ENCODE results near the gene TPD52L1. TPM values are rescaled to one million over a fixed set of nuclear protein-coding genes. Genes with fewer than 3 reads are reported as not detected.

The TPD52L1 gene
- total and polyA plus RNA-seq, 2 donors: 23.6 to 160 TPM

DNA sequence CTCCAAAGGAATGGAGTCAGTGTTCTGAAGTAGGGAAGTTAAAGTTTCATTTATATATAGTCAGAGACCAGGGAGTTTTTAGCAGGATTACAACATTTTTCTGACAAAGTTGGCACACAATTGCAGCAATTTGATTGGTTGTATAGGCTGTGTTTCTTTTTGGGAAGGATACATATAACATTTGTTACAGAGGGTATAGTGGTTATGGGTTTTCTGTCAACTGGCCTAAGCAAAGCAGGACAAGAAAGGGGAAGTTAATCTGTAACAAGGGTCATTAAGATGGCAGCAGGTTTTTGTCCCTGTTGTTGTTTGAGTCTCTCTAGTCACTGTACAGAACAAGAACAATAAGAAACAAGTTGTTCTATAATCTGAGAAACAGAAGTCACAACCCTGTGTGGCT, 41.4 kb downstream of the TPD52L1 start:
- Histone ChIP-seq H3K4me1 (ENCODE audit: insufficient read depth) (no peaks in the 10 kb centered on the region), H3K4me3 (ENCODE audit: low read depth, low read length) (no peak overlapping the region), H3K27ac (ENCODE audit: low read depth) (no peak overlapping the region), H3K36me3 (ENCODE audit: insufficient read depth) (no peaks in the 10 kb centered on the region)
- DNase-seq (ENCODE audit: extremely low spot score): no peak

DNA sequence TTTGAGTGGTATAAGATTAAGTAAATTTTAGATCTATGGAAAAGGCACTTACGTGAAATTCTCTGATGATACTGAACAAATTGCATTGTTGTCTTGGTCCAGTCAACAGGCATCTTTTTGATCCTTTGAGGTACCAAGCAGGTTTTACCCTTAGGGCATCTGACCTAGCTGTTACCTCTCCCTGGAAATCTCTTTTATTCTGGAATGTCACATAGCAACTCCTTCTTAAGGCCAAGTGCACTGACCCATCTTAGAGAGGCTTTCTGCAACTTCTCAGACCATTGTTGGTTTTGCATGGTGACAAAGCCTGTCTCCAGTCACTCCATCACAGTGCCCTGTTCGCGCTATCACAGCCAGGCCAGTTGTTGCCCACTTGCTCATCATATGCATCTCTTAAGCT, 42.0 kb downstream of the TPD52L1 start:
- WGBS: 96% methylated on average over 3 of the region's 3 CpGs
- no peak for DNase-seq (ENCODE audit: extremely low spot score)
- no peak overlapping the region for H3K4me3 ChIP-seq (ENCODE audit: low read depth, low read length)
- H3K4me1 ChIP-seq (ENCODE audit: insufficient read depth): no peaks in the 10 kb centered on the region
- H3K36me3 ChIP-seq (ENCODE audit: insufficient read depth): no peaks in the 10 kb centered on the region
- no peak overlapping the region for H3K27ac ChIP-seq (ENCODE audit: low read depth)

DNA sequence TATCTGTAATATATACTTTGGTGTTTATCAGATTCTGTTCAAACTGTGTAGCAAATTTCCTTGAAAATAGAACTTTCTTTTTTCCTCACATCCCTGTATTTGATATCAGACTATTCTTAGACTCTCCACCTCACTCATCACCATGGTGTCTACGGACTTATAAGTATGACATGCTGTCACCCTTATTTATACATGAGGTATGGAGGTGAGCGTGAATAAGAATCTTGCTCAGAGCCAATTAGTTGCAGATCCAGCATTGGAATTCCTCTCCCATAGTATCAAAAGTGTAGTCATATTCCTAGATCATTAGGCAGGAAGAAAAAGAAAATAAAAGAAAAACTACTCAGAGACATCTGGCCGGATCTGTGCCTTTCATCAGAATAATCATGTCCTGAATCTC, 43.0 kb downstream of the TPD52L1 start:
- no peaks in the 10 kb centered on the region for H3K36me3 ChIP-seq (ENCODE audit: insufficient read depth)
- H3K27ac ChIP-seq (ENCODE audit: low read depth): no peak overlapping the region
- 68% methylated on average over 3 of the region's 3 CpGs for WGBS
- no peak overlapping the region for H3K4me3 ChIP-seq (ENCODE audit: low read depth, low read length)
- DNase-seq (ENCODE audit: extremely low spot score): no peak
- no peaks in the 10 kb centered on the region for H3K4me1 ChIP-seq (ENCODE audit: insufficient read depth)

DNA sequence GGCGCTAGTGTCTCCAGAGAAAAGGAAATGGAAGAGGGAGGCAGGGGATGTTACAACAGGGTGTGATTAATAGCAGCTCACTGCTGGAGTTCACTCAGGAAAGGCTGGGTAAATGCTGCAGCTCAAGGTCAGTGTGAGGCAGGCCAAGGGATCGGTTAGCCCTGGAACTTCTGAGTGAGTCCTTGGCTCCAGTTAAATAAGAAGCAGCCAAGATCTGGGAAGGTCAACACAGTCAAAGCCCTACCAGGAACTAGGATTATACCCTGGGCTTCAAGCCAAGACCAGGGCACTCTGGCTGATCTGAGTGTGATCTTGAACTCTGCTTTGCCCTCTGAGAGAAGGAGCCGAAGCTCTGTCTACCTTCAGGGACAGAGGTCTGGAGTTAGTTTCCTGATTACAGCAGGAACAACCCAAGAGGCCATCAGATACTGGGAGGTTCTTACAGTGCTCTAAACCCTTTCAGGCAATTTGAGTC, 44.3 kb downstream of the TPD52L1 start:
- DNase-seq (ENCODE audit: extremely low spot score): no peak
- Histone ChIP-seq H3K4me3 (ENCODE audit: low read depth, low read length) (no peak overlapping the region), H3K4me1 (ENCODE audit: insufficient read depth) (no peaks in the 10 kb centered on the region), H3K27ac (ENCODE audit: low read depth) (peak overlapping the region; percentile 27), H3K36me3 (ENCODE audit: insufficient read depth) (no peaks in the 10 kb centered on the region)
- WGBS: 25% methylated on average over 3 of the region's 3 CpGs

DNA sequence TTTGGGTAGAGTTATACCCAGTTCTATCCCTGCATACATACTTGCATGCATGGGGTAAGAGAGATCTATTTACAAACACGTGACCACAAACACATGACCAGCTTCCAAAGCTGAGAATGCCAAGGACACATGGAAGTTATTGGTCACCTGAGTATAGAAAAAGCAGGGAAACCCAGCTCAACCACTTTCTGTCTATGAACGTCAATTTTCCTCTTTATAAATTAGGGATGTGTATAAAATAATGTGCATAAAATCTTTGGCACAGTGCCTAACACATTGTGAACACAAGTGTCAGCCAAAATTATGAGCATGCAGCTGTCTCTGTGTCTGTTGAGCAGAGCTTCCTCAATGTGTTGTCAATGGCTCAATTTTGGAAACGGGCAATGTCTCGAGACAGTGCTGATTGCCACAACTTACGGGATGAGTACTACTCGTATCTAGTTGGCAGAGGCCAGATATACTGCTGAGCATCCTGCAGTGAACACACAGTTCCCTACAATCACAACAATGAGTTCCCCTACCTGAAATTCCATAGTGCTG, 44.9 kb downstream of the TPD52L1 start:
- no peak overlapping the region for H3K4me3 ChIP-seq (ENCODE audit: low read depth, low read length)
- H3K4me1 ChIP-seq (ENCODE audit: insufficient read depth): no peaks in the 10 kb centered on the region
- DNase-seq (ENCODE audit: extremely low spot score): no peak
- H3K27ac ChIP-seq (ENCODE audit: low read depth): no peak overlapping the region
- 81% methylated on average over 6 of the region's 6 CpGs for WGBS
- H3K36me3 ChIP-seq (ENCODE audit: insufficient read depth): no peaks in the 10 kb centered on the region

DNA sequence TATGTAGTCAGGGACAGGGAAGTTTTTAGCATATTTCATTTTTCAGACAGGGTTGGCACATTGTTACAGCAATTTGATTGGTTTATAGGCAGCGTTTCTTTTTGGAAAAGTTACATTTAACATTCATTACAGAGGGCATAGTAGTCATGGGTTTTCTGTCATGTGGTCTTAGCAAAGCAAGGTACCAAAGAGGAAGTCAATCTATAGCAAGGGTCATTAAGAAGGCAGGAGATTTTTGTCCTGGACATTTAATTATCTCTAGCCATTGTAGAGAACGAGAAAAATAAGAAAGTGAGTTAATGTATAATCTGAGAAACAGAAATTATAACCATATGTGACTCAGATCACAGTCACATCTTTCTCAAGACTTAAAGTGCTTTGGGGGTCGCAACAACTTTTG, 47.4 kb downstream of the TPD52L1 start:
- no peak for DNase-seq (ENCODE audit: extremely low spot score)
- H3K4me1 ChIP-seq (ENCODE audit: insufficient read depth): no peaks in the 10 kb centered on the region
- no peak overlapping the region for H3K27ac ChIP-seq (ENCODE audit: low read depth)
- no peak overlapping the region for H3K4me3 ChIP-seq (ENCODE audit: low read depth, low read length)
- no peaks in the 10 kb centered on the region for H3K36me3 ChIP-seq (ENCODE audit: insufficient read depth)
- 74% methylated on average over 3 of the region's 3 CpGs for WGBS

DNA sequence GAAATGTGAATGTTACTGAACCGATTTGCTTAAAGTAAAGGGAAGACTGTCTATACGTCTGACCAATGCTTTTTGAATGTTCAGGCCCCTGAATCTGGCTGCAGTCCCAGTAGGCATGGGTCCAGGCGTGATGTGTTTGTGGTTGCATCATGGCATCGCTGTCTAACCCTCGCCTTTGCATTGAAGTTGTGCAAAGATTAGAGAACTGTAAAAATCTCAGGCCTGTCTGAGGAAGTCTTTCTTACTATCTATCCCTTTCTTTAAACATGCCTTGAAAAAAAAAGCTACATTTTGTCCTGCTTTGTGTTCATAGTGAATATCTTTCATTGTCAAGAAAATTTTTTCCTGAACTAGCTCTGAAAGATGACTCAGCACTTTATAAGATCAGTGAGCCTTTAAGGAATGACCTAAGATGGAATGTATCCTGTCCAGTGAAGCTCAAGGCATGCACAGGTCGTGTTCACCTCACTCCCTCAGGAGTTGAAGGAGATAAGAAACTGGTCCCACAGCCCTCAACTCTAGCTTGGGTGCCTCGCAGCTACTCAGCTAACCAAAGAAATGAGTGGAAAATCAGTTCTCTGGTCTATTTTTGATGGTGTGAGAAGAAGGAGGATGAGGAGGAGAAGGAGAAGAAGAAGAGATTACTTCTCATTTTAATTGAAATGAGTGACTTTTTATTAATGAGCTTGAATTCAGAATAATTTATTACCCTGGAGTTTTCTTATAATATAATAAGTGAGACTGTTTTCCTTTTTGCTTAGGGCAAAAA, 48.6 kb downstream of the TPD52L1 start:
- Histone ChIP-seq H3K36me3 (ENCODE audit: insufficient read depth) (no peaks in the 10 kb centered on the region), H3K27ac (ENCODE audit: low read depth) (no peak overlapping the region), H3K4me1 (ENCODE audit: insufficient read depth) (no peaks in the 10 kb centered on the region), H3K4me3 (ENCODE audit: low read depth, low read length) (no peak overlapping the region)
- DNase-seq (ENCODE audit: extremely low spot score): peak; percentile 23
- WGBS: 27% methylated on average over 7 of the region's 7 CpGs

DNA sequence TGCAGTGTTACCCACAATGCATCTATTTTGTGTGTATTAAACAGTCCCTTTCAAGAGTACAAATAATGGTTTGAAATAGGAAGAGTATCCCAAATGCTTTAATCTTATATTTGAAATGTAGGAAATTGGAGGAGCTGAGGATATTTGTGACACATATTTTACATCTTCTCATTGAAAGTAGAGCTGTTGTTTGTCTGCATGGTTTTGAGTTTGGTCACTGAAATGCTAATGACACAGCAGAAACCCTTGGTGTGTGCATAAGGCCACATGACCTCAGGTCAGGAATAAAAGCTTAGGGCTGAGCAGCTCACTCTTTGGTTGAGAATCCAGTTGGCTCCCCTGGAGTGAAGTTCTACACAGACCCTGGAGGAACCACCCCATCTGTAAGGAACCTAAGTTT, 49.8 kb downstream of the TPD52L1 start:
- Histone ChIP-seq H3K27ac (ENCODE audit: low read depth) (peak overlapping the region; percentile 23), H3K4me3 (ENCODE audit: low read depth, low read length) (no peak overlapping the region), H3K36me3 (ENCODE audit: insufficient read depth) (no peaks in the 10 kb centered on the region), H3K4me1 (ENCODE audit: insufficient read depth) (no peaks in the 10 kb centered on the region)
- no peak for DNase-seq (ENCODE audit: extremely low spot score)

DNA sequence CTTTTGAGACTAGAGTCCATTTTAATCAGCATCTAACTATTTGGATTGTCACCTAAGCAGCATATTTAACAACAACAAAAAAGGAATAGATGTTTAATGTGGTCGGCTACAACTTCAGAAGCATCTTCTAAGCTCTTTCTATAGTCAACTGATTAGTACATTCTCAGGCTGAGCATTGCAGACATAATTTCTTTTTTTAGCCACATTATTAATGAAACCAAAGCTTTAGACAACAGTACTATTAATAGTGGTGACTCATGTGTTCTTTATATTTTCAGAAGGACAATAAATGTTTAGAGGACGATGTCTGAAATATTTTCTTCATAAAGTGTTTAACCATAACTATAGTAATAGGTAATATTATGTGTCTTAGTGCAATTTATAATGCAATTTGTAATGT, 52.4 kb downstream of the TPD52L1 start:
- no peak for DNase-seq (ENCODE audit: extremely low spot score)
- Histone ChIP-seq H3K4me3 (ENCODE audit: low read depth, low read length) (no peak overlapping the region), H3K36me3 (ENCODE audit: insufficient read depth) (no peaks in the 10 kb centered on the region), H3K4me1 (ENCODE audit: insufficient read depth) (no peaks in the 10 kb centered on the region), H3K27ac (ENCODE audit: low read depth) (no peak overlapping the region)
- 83% methylated on average over 2 of the region's 2 CpGs for WGBS

DNA sequence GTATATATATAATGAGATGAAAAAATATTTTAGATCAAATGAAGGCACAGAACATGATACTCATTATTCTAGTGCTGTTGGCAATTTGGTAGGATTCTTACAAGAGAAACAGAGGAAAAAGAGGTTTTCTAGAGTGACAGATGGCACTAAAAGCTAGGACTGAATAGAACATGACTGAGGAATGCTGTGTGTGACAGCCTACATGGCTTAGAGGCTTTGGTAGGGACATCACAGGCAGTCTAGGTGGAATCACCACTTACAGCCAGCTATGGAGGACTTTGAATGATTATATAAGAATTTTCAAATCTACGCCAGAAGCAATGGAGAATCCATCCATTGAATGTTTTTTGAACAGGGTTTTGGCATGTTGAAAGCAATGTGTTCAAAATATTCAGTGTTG, 52.8 kb downstream of the TPD52L1 start:
- no peak overlapping the region for H3K4me3 ChIP-seq (ENCODE audit: low read depth, low read length)
- no peaks in the 10 kb centered on the region for H3K36me3 ChIP-seq (ENCODE audit: insufficient read depth)
- 98% methylated on average over 1 of the region's 1 CpG for WGBS
- no peaks in the 10 kb centered on the region for H3K4me1 ChIP-seq (ENCODE audit: insufficient read depth)
- no peak overlapping the region for H3K27ac ChIP-seq (ENCODE audit: low read depth)
- no peak for DNase-seq (ENCODE audit: extremely low spot score)

DNA sequence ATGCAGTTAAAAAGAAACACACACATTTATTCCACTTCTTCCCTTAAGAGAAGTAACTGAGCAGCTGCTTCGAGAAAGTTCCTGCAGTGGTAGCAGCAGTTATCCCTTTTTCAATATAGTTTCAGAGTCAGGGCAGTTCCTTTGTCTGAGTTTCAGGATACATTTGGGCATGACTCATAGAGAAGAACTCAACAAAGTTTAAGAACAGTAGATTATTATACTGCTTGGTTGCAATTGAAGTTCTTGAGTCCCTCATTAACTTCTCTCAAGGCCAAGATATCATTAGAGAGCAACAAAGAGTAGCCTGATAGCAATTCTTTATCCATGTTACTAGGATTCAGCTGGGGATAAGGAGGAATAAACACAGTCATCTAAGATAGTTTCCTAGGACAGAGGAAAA, 54.4 kb downstream of the TPD52L1 start:
- no peak overlapping the region for H3K4me3 ChIP-seq (ENCODE audit: low read depth, low read length)
- no peaks in the 10 kb centered on the region for H3K36me3 ChIP-seq (ENCODE audit: insufficient read depth)
- 71% methylated on average over 1 of the region's 1 CpG for WGBS
- no peaks in the 10 kb centered on the region for H3K4me1 ChIP-seq (ENCODE audit: insufficient read depth)
- no peak for DNase-seq (ENCODE audit: extremely low spot score)
- H3K27ac ChIP-seq (ENCODE audit: low read depth): no peak overlapping the region

DNA sequence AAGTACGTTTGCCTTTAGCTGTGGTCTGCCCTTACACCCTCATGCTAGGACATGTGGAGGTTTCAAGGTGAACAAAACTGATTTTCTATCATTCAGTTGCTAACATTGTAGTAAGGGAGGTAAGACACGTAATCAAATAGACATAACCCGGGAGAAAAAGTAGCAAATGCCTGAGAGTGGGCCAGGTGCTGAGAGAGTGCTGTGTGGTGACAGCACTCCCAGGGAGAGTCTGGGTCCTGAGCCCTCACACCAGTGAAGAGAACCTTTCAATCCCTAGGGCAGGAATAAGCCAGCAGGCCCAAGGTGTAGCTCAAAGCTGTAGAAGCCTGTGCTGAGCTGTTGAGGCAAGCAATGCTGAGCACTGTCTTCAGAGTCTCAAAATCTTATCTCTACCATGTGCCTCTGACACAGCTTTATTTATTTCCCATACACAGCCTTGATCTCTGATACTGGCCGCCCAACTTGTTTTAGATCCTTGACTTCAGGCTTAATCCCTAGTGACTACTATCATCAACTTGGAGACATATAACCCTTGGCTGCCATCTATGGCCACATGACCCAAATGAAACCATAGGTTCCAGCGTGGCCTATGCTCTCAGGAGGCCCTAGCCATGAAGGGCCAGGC, 55.2 kb downstream of the TPD52L1 start:
- Histone ChIP-seq H3K4me1 (ENCODE audit: insufficient read depth) (no peaks in the 10 kb centered on the region), H3K36me3 (ENCODE audit: insufficient read depth) (no peaks in the 10 kb centered on the region), H3K27ac (ENCODE audit: low read depth) (no peak overlapping the region), H3K4me3 (ENCODE audit: low read depth, low read length) (no peak overlapping the region)
- WGBS: 85% methylated on average over 5 of the region's 5 CpGs
- no peak for DNase-seq (ENCODE audit: extremely low spot score)

DNA sequence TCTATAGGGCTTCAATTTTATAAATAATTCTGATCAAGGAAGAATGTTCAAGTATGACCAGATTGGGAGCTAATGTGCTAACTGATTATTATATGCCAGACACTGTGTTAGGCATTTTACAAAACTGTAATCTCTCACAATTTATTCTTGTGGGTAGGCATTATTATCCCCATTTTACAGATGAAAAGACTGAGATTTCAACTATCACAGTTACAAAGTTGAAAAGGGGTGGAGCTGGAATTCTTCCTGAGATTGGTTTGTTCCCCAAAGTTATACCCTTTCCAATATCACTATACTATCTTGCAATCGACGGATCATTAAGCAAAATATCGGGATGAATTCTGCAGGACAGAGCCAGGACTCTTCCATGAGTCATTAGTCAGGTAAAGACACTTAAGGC, 57.1 kb downstream of the TPD52L1 start:
- H3K4me1 ChIP-seq (ENCODE audit: insufficient read depth): no peaks in the 10 kb centered on the region
- no peaks in the 10 kb centered on the region for H3K36me3 ChIP-seq (ENCODE audit: insufficient read depth)
- H3K27ac ChIP-seq (ENCODE audit: low read depth): no peak overlapping the region
- no peak for DNase-seq (ENCODE audit: extremely low spot score)
- no peak overlapping the region for H3K4me3 ChIP-seq (ENCODE audit: low read depth, low read length)
- WGBS: 96% methylated on average over 3 of the region's 3 CpGs

DNA sequence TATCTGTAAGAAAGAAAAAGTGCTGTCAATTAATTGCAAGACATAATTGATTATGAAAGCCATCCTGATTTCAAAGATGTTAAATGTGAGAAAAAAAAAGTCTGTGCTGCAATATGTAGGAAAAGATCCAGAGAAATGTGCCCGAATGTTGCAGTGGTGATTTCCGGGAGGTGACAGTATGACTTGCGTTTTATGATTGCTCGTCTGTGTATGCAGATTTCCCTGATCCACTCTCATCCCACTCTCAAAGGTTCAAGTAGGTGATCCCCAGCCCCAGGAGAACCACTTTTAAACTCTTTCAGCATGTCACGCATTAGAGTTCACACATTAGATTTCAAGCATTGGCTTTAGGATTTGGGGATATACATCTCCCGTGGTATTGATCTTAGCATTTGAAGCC, 57.8 kb downstream of the TPD52L1 start:
- no peak overlapping the region for H3K4me3 ChIP-seq (ENCODE audit: low read depth, low read length)
- DNase-seq (ENCODE audit: extremely low spot score): no peak
- H3K4me1 ChIP-seq (ENCODE audit: insufficient read depth): no peaks in the 10 kb centered on the region
- H3K36me3 ChIP-seq (ENCODE audit: insufficient read depth): no peaks in the 10 kb centered on the region
- WGBS: 94% methylated on average over 6 of the region's 6 CpGs
- no peak overlapping the region for H3K27ac ChIP-seq (ENCODE audit: low read depth)

Measured in urinary bladder (tissue), 4 donors.